HG03571 (cell line): ENCODE results near the gene NLRP11.

ENCODE experiments used
- ATAC-seq: cut with Tn5 transposase; IDR thresholded peaks from one replicate; pipeline ENCODE4 v1.9.1; 2021; ENCODE audit not compliant: unreplicated experiment

Gene NLRP11

GRCh38 chr19:55831846-55832245, at the start of gene NLRP11:
Gene NLRP11 (minus strand): TSS chr19:55831999. CDS start chr19:55818174, 13,825 bp downstream.
- ATAC-seq: no peak

- no peak for ATAC-seq
Measured at GRCh38 chr19:55877211-55877610, 45.4 kb upstream of the NLRP11 start.

GRCh38 chr19:55870736-55871135, 38.9 kb upstream of the NLRP11 start:
- no peak for ATAC-seq

- ATAC-seq: no peak
Measured at GRCh38 chr19:55867101-55867500, 35.3 kb upstream of the NLRP11 start.

- ATAC-seq: no peak
Measured at GRCh38 chr19:55866521-55866920, 34.7 kb upstream of the NLRP11 start.

- ATAC-seq: no peak
Measured at GRCh38 chr19:55858969-55859368, 27.2 kb upstream of the NLRP11 start.

GRCh38 chr19:55858401-55858800, 26.6 kb upstream of the NLRP11 start:
- no peak for ATAC-seq

- no peak for ATAC-seq
Measured at GRCh38 chr19:55857974-55858373, 26.2 kb upstream of the NLRP11 start.

- ATAC-seq: no peak
Measured at GRCh38 chr19:55857149-55857548, 25.4 kb upstream of the NLRP11 start.

- ATAC-seq: no peak
Measured at GRCh38 chr19:55855160-55855559, 23.4 kb upstream of the NLRP11 start.

GRCh38 chr19:55838906-55839305, 7.1 kb upstream of the NLRP11 start:
- ATAC-seq: no peak

- ATAC-seq: no peak
Measured at GRCh38 chr19:55838251-55838650, 6.5 kb upstream of the NLRP11 start.

- no peak for ATAC-seq
Measured at GRCh38 chr19:55836340-55836739, 4.5 kb upstream of the NLRP11 start, which contains the start of gene NLRP4. Gene NLRP4 (plus strand): TSS chr19:55836540. CDS start chr19:55852081, 15,541 bp downstream.

- no peak for ATAC-seq
Measured at GRCh38 chr19:55832676-55833075, 877 bp upstream of the NLRP11 start.

GRCh38 chr19:55830656-55831055, 1.1 kb downstream of the NLRP11 start:
- no peak for ATAC-seq

GRCh38 chr19:55820037-55820436, 11.8 kb downstream of the NLRP11 start:
- ATAC-seq: no peak

GRCh38 chr19:55813906-55814305, 17.9 kb downstream of the NLRP11 start:
- ATAC-seq: no peak

- ATAC-seq: no peak
Measured at GRCh38 chr19:55812449-55812848, 19.4 kb downstream of the NLRP11 start.

- ATAC-seq: no peak
Measured at GRCh38 chr19:55811340-55811739, 20.5 kb downstream of the NLRP11 start.

- no peak for ATAC-seq
Measured at GRCh38 chr19:55809381-55810058, 22.3 kb downstream of the NLRP11 start.

GRCh38 chr19:55802281-55802680, 29.5 kb downstream of the NLRP11 start:
- no peak for ATAC-seq

GRCh38 chr19:55801416-55801815, 30.4 kb downstream of the NLRP11 start:
- no peak for ATAC-seq

- no peak for ATAC-seq
Measured at GRCh38 chr19:55795021-55795420, 36.8 kb downstream of the NLRP11 start.
